IPS-18a (cell line): ENCODE results near the gene CCT5.
A peak's percentile ranks its signal among the peaks of the same experiment; 100 is the strongest.

Source experiments
- H3K27ac ChIP-seq: one replicate; pipeline ENCODE4 v1.5.1; 2013; ENCODE audit warnings: low read length
- H3K27me3 ChIP-seq: one replicate; pipeline ENCODE4 v1.6.1; 2013; ENCODE audit warnings: mild to moderate bottlenecking, low read length; ENCODE audit not compliant: control insufficient read depth, insufficient read depth
- H3K36me3 ChIP-seq: one replicate; pipeline ENCODE4 v1.6.1; 2013; ENCODE audit warnings: low read depth, low read length; ENCODE audit not compliant: control insufficient read depth
- H3K4me1 ChIP-seq: one replicate; pipeline ENCODE4 v1.6.1; 2013; ENCODE audit warnings: low read depth, low read length; ENCODE audit not compliant: control insufficient read depth
- H3K4me3 ChIP-seq: one replicate; pipeline ENCODE4 v1.5.1; 2013; ENCODE audit warnings: low read length
- H3K9ac ChIP-seq: one replicate; pipeline ENCODE4 v1.6.1; 2013; ENCODE audit warnings: mild to moderate bottlenecking, low read length, moderate library complexity
- H3K9me3 ChIP-seq: one replicate; pipeline ENCODE4 v1.6.1; 2013; ENCODE audit warnings: low read depth, low read length; ENCODE audit not compliant: control insufficient read depth

The CCT5 gene

GRCh38 chr5:10293907-10294662 is 44.0 kb downstream of the CCT5 start:
- Histone ChIP-seq H3K27me3 (no peaks in the 10 kb centered on the region), H3K4me1 (peaks cover 5% of the 10 kb centered on the region), H3K9me3 (no peaks in the 10 kb centered on the region), H3K36me3 (no peaks in the 10 kb centered on the region), H3K9ac (no peak overlapping the region), H3K4me3 (no peak overlapping the region), H3K27ac (no peak overlapping the region)

GRCh38 chr5:10295619-10296326 is 45.7 kb downstream of the CCT5 start:
- no peaks in the 10 kb centered on the region for H3K36me3 ChIP-seq
- no peaks in the 10 kb centered on the region for H3K27me3 ChIP-seq
- no peak overlapping the region for H3K9ac ChIP-seq
- no peak overlapping the region for H3K27ac ChIP-seq
- peaks cover 5% of the 10 kb centered on the region for H3K4me1 ChIP-seq
- H3K9me3 ChIP-seq: no peaks in the 10 kb centered on the region
- no peak overlapping the region for H3K4me3 ChIP-seq

- Histone ChIP-seq H3K9me3 (no peaks in the 10 kb centered on the region), H3K4me1 (peaks cover 5% of the 10 kb centered on the region), H3K9ac (no peak overlapping the region), H3K27me3 (no peaks in the 10 kb centered on the region), H3K27ac (no peak overlapping the region), H3K36me3 (no peaks in the 10 kb centered on the region), H3K4me3 (no peak overlapping the region)
Measured at GRCh38 chr5:10297646-10298204, 47.6 kb downstream of the CCT5 start.

- Histone ChIP-seq H3K27ac (no peak overlapping the region), H3K36me3 (no peaks in the 10 kb centered on the region), H3K4me1 (peaks cover 5% of the 10 kb centered on the region)
Measured at GRCh38 chr5:10300246-10300645, 50.2 kb downstream of the CCT5 start.

GRCh38 chr5:10301266-10301665 is 51.2 kb downstream of the CCT5 start:
- no peak overlapping the region for H3K4me3 ChIP-seq
- H3K27ac ChIP-seq: no peak overlapping the region
- H3K36me3 ChIP-seq: no peaks in the 10 kb centered on the region
- H3K4me1 ChIP-seq: peaks cover 5% of the 10 kb centered on the region
- H3K9ac ChIP-seq: no peak overlapping the region
- no peaks in the 10 kb centered on the region for H3K9me3 ChIP-seq
- peaks cover 4% of the 10 kb centered on the region for H3K27me3 ChIP-seq

More at GRCh38 chr5:10300246-10300645, 50.2 kb downstream of the CCT5 start:
- Histone ChIP-seq H3K4me3 (no peak overlapping the region), H3K9me3 (no peaks in the 10 kb centered on the region), H3K9ac (no peak overlapping the region), H3K27me3 (no peaks in the 10 kb centered on the region)

- Histone ChIP-seq H3K4me3 (no peak overlapping the region), H3K9ac (no peak overlapping the region), H3K27ac (no peak overlapping the region), H3K9me3 (no peaks in the 10 kb centered on the region), H3K27me3 (peaks cover 11% of the 10 kb centered on the region), H3K4me1 (peaks cover 11% of the 10 kb centered on the region), H3K36me3 (no peaks in the 10 kb centered on the region)
Measured at GRCh38 chr5:10301842-10302610, 51.9 kb downstream of the CCT5 start.

GRCh38 chr5:10303201-10303600 is 53.1 kb downstream of the CCT5 start:
- Histone ChIP-seq H3K27ac (no peak overlapping the region), H3K9me3 (no peaks in the 10 kb centered on the region), H3K36me3 (no peaks in the 10 kb centered on the region), H3K4me1 (peaks cover 6% of the 10 kb centered on the region), H3K27me3 (peaks cover 16% of the 10 kb centered on the region), H3K4me3 (no peak overlapping the region), H3K9ac (no peak overlapping the region)

GRCh38 chr5:10303699-10304170 is 53.7 kb downstream of the CCT5 start:
- H3K4me3 ChIP-seq: no peak overlapping the region
- no peak overlapping the region for H3K9ac ChIP-seq
- H3K4me1 ChIP-seq: peaks cover 6% of the 10 kb centered on the region
- H3K27ac ChIP-seq: no peak overlapping the region
- H3K36me3 ChIP-seq: no peaks in the 10 kb centered on the region
- H3K9me3 ChIP-seq: no peaks in the 10 kb centered on the region
- H3K27me3 ChIP-seq: peaks cover 16% of the 10 kb centered on the region

GRCh38 chr5:10304932-10305331 is 54.9 kb downstream of the CCT5 start:
- Histone ChIP-seq H3K27ac (no peak overlapping the region), H3K36me3 (no peaks in the 10 kb centered on the region), H3K9me3 (no peaks in the 10 kb centered on the region), H3K4me1 (peaks cover 6% of the 10 kb centered on the region), H3K9ac (no peak overlapping the region), H3K4me3 (no peak overlapping the region), H3K27me3 (peaks cover 16% of the 10 kb centered on the region)

GRCh38 chr5:10306114-10306513 is 56.0 kb downstream of the CCT5 start:
- H3K36me3 ChIP-seq: no peaks in the 10 kb centered on the region
- peaks cover 16% of the 10 kb centered on the region for H3K27me3 ChIP-seq
- H3K4me1 ChIP-seq: peaks cover 8% of the 10 kb centered on the region
- H3K4me3 ChIP-seq: no peak overlapping the region
- no peaks in the 10 kb centered on the region for H3K9me3 ChIP-seq
- H3K9ac ChIP-seq: no peak overlapping the region
- no peak overlapping the region for H3K27ac ChIP-seq

GRCh38 chr5:10306806-10307205 is 56.7 kb downstream of the CCT5 start:
- Histone ChIP-seq H3K4me1 (peaks cover 8% of the 10 kb centered on the region), H3K36me3 (no peaks in the 10 kb centered on the region), H3K9me3 (no peaks in the 10 kb centered on the region), H3K27me3 (peaks cover 16% of the 10 kb centered on the region), H3K9ac (peak overlapping the region; percentile 72), H3K4me3 (peak overlapping the region; percentile 91), H3K27ac (no peak overlapping the region)
